K562 (cell line): ENCODE measurements around the gene TCF4. TPM values are rescaled to one million over a fixed set of nuclear protein-coding genes. Genes with fewer than 3 reads are reported as not detected.

Experiments used
- IFI16 ChIP-seq: fragments of 250-450 bp; sonication (Bioruptor Pico); IDR thresholded peaks from 2 replicates; pipeline ENCODE4 v2.1.2; 2022; ENCODE audit warnings: mild to moderate bottlenecking, inconsistent platforms
- RBM17 ChIP-seq: fragments of 200-400 bp; formaldehyde crosslinking; IDR thresholded peaks from 2 replicates; pipeline ENCODE4 v1.6.1; 2017; ENCODE audit warnings: low read depth, mild to moderate bottlenecking, low read length, borderline replicate concordance
- RFX1 ChIP-seq: fragments of 450-650 bp; IDR thresholded peaks from 2 replicates; pipeline ENCODE4 v1.6.1; 2016; ENCODE audit warnings: mild to moderate bottlenecking, moderate library complexity
- TFE3 ChIP-seq: fragments of 450-650 bp; formaldehyde crosslinking; IDR thresholded peaks from 2 replicates; pipeline ENCODE4 v1.4.0; 2020; ENCODE audit warnings: mild to moderate bottlenecking, mixed read lengths
- ZBTB17 ChIP-seq: fragments of 450-650 bp; formaldehyde crosslinking; IDR thresholded peaks from 2 replicates; pipeline ENCODE4 v1.4.0; 2020; ENCODE audit warnings: mild to moderate bottlenecking
- polyA plus RNA-seq, 8 experiments: library from polyadenylated mRNA; depleted of rRNA in 4 of 8; stranded (reverse) in 5 of 8; unstranded in 3 of 8; fragments of >200 nt; fragmentation: Nextera tagmentation in 2 of 8; fragmentation: Illumina TruSeq in 1 of 8; extraction: Ambion mirVana in 2 of 8; extraction: Trizol in 1 of 8; gene quantifications; 2 replicates each; pipeline versions ENCODE4 v1.2.1 to v1.2.3, GENCODE V29; 2011 to 2014; ENCODE audit warnings: inconsistent platforms in 1 of 8, missing spikeins in 1 of 8
- total RNA-seq, 7 experiments: library from RNA; depleted of rRNA in 6 of 7; stranded (reverse); fragments of >200 nt in 6 of 7; fragmentation: Illumina TruSeq in 2 of 7; extraction: Trizol in 2 of 7; gene quantifications; 2 replicates each; pipeline versions ENCODE4 v1.2.1 to v1.2.3, GENCODE V29; 2011 to 2021; ENCODE audit warnings: low replicate concordance in 1 of 7
- TF ChIP-seq, protein P1 (sequence below), 2 experiments: fragments of 450-650 bp; IDR thresholded peaks; 2 replicates each; pipeline ENCODE4 v1.6.1; 2018; ENCODE audit warnings: mild to moderate bottlenecking in 2 of 2, low read depth in 1 of 2; ENCODE audit not compliant: partially characterized antibody in 2 of 2

Gene TCF4
- total and polyA plus RNA-seq, 9 of the 15 experiments (the other 6 are each of a cell fraction or from before 2014, with no cell fraction given): 4.8 to 24.7 (median 15.2) TPM

DNA sequence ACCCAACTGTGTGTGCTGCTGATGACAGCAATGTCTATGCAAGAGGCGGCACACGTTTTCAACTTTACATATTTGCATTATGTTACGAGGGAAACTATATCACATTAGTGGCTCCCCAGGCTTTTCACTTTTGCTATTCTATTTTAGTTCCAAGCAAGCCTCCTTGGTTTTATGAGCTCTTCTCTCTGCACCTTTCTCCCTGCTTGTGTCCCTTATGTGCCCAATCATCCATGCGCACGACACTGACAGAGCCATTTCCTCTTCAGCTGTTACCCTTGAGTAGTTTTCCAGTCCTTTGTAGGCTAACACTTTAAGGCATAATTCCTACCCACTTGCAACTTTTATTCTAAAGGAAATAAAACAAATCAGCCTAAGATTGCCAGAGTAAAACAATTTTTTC lies 154.3 kb downstream of the TCF4 start (continued):
- TF ChIP-seq, protein P1, sequence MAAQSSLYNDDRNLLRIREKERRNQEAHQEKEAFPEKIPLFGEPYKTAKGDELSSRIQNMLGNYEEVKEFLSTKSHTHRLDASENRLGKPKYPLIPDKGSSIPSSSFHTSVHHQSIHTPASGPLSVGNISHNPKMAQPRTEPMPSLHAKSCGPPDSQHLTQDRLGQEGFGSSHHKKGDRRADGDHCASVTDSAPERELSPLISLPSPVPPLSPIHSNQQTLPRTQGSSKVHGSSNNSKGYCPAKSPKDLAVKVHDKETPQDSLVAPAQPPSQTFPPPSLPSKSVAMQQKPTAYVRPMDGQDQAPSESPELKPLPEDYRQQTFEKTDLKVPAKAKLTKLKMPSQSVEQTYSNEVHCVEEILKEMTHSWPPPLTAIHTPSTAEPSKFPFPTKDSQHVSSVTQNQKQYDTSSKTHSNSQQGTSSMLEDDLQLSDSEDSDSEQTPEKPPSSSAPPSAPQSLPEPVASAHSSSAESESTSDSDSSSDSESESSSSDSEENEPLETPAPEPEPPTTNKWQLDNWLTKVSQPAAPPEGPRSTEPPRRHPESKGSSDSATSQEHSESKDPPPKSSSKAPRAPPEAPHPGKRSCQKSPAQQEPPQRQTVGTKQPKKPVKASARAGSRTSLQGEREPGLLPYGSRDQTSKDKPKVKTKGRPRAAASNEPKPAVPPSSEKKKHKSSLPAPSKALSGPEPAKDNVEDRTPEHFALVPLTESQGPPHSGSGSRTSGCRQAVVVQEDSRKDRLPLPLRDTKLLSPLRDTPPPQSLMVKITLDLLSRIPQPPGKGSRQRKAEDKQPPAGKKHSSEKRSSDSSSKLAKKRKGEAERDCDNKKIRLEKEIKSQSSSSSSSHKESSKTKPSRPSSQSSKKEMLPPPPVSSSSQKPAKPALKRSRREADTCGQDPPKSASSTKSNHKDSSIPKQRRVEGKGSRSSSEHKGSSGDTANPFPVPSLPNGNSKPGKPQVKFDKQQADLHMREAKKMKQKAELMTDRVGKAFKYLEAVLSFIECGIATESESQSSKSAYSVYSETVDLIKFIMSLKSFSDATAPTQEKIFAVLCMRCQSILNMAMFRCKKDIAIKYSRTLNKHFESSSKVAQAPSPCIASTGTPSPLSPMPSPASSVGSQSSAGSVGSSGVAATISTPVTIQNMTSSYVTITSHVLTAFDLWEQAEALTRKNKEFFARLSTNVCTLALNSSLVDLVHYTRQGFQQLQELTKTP (IDR thresholded peaks at IDR 0.05; ENCODE audit: low read depth in 1 of 2, partially characterized antibody in 2 of 2): no peak
- TF ChIP-seq ZBTB17 (CRISPR knock-in tag) (no peak), TFE3 (CRISPR knock-in tag) (no peak), RBM17 (no peak), IFI16 (CRISPR knock-in tag) (no peak), RFX1 (no peak)
